GM12891 (cell line): ENCODE measurements around the gene SLIT1.
A peak's percentile ranks its signal among the peaks of the same experiment; 100 is the strongest.

ENCODE experiments used
- DNase-seq: peaks from one replicate; pipeline ENCODE4 v3.0.0; 2011; ENCODE audit warnings: low spot score; ENCODE audit not compliant: insufficient read length
- FAIRE-seq: peaks from 2 replicates; lab custom pipeline; 2011; peaks lifted over from hg19 to GRCh38; lab: Jason Lieb, UNC
- PAX5 ChIP-seq: IDR thresholded peaks from 2 replicates; pipeline ENCODE4 v1.6.1; 2011; ENCODE audit warnings: low read length, moderate library complexity, mild to moderate bottlenecking; ENCODE audit not compliant: insufficient read depth, severe bottlenecking
- POLR2A ChIP-seq: IDR thresholded peaks from 2 replicates; pipeline ENCODE4 v1.6.1; 2011; ENCODE audit warnings: low read depth, low read length, control low read depth
- POLR2AphosphoS5 ChIP-seq: IDR thresholded peaks from 2 replicates; pipeline ENCODE4 v1.6.1; 2011; ENCODE audit warnings: low read depth, low read length, control low read depth
- POU2F2 ChIP-seq: IDR thresholded peaks from 2 replicates; pipeline ENCODE4 v1.6.1; 2011; ENCODE audit warnings: low read depth, mild to moderate bottlenecking, control low read depth, low read length, moderate library complexity
- SPI1 ChIP-seq: IDR thresholded peaks from 2 replicates; pipeline ENCODE4 v1.6.1; 2011; ENCODE audit warnings: low read depth, low read length, control low read depth
- TAF1 ChIP-seq: IDR thresholded peaks from 2 replicates; pipeline ENCODE4 v1.6.1; 2011; ENCODE audit warnings: low read depth, low read length, control low read depth

SLIT1 gene

GRCh38 chr10:97150013-97150595 is 35.7 kb downstream of the SLIT1 start:
- no peak for FAIRE-seq
- DNase-seq: no peak
- TF ChIP-seq POLR2AphosphoS5: no peak
- no peak for TF ChIP-seq PAX5
- TF ChIP-seq POLR2A: no peak
- no peak for TF ChIP-seq POU2F2
- no peak for TF ChIP-seq TAF1
- TF ChIP-seq SPI1: no peak

- TF ChIP-seq POLR2AphosphoS5: no peak
- TF ChIP-seq TAF1: no peak
- TF ChIP-seq POU2F2: no peak
- no peak for TF ChIP-seq POLR2A
- no peak for TF ChIP-seq SPI1
- no peak for TF ChIP-seq PAX5
- DNase-seq (no peak), FAIRE-seq (no peak)
Observed at GRCh38 chr10:97149079-97149531, 36.7 kb downstream of the SLIT1 start.

- no peak for FAIRE-seq
- DNase-seq: no peak
- TF ChIP-seq POU2F2 (no peak), POLR2AphosphoS5 (no peak), PAX5 (no peak), TAF1 (no peak), POLR2A (no peak), SPI1 (no peak)
Observed at GRCh38 chr10:97144297-97144696, 41.5 kb downstream of the SLIT1 start.

DNA sequence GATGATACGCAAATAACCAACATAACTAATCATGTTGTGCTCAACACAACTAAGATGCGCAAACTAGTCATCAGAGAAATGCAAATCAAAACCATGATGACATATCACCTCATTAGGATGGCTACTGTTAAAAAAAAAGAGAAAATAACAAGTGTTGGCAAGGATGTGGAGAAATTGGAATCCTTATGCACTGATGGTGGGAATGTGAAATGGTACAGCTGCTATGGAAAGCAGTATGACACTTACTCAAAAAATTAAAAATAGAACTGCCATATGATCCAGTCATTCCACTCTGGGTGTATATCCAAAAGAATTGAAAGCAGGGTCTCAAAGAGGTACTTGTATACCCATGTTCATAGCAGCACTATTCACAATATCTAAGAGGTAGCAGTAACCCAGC is 42.9 kb downstream of the SLIT1 start:
- TF ChIP-seq PAX5: no peak
- DNase-seq (no peak), FAIRE-seq (no peak)

GRCh38 chr10:97140902-97141745 is 44.6 kb downstream of the SLIT1 start:
- no peak for TF ChIP-seq TAF1
- TF ChIP-seq POU2F2: no peak
- TF ChIP-seq SPI1: no peak
- no peak for TF ChIP-seq POLR2A
- TF ChIP-seq PAX5: no peak
- no peak for TF ChIP-seq POLR2AphosphoS5
- no peak for DNase-seq
- peak; percentile 55 for FAIRE-seq

DNA sequence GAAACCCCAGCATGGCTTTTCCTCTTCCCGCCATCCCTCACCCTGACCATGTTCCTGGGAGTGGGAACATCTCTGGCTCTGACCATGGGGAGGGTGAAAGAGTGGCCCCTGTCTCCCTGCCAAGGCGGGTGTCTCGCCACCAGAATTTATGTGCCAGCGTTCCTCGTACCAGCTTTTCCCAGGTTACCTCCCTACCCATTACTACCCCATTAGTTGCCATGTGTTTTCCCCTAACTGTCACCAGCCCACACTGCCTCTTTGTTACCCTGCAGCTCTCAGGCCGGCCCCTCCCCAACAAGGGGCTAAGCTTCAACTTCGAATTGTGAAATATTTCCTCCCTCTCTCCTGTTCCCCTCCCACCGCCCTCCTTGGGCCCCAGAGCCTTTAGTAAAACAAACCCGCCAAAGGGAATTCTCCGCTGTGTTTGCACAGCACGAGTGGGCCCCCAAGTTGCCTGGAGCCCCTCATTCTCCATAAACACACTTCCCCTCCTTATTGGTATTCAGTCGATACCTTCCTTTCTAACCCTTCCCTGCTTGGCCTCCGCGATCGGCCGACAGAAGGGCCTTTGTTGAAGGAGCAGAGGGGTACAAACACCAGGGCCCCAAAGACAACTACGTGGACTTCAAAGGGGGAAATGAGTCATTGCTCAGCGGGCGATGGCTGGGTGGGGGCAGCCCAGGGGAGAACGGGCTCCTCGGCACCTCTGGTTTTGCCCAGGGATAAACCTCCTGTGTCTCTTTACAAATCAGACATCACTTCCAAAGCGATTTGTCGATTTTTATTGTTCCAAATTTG is 45.5 kb downstream of the SLIT1 start:
- TF ChIP-seq PAX5 (no peak), SPI1 (no peak), TAF1 (no peak), POLR2AphosphoS5 (no peak), POLR2A (no peak), POU2F2 (no peak)
- no peak for FAIRE-seq
- DNase-seq: no peak

- DNase-seq (no peak), FAIRE-seq (no peak)
- TF ChIP-seq POLR2AphosphoS5: no peak
Observed at GRCh38 chr10:97139651-97140048, 46.1 kb downstream of the SLIT1 start.

- TF ChIP-seq POLR2AphosphoS5 (no peak), POU2F2 (no peak), POLR2A (no peak), PAX5 (no peak), SPI1 (no peak), TAF1 (no peak)
- no peak for DNase-seq
- no peak for FAIRE-seq
Observed at GRCh38 chr10:97138846-97139245, 46.9 kb downstream of the SLIT1 start.

- DNase-seq (no peak), FAIRE-seq (peak; percentile 33)
- TF ChIP-seq TAF1: no peak
- TF ChIP-seq PAX5: no peak
- TF ChIP-seq POLR2A: no peak
- no peak for TF ChIP-seq POLR2AphosphoS5
- TF ChIP-seq POU2F2: no peak
- no peak for TF ChIP-seq SPI1
Observed at GRCh38 chr10:97138174-97138573, 47.6 kb downstream of the SLIT1 start.
